Left forelimb (tissue), 1 donor: Measurements from ENCODE around the gene IL4R.
"Not testable (repeated sequence)": the region's sequence is repeated elsewhere in the genome, so short reads cannot be mapped to it uniquely, and the experiment has no call there.

Experiments
- DNase-seq: peaks from one replicate; pipeline ENCODE4 v3.0.0-alpha.2; 2018; ENCODE audit warnings: low spot score

Gene IL4R

GRCh38 chr16:27329376-27330079 is 15.8 kb downstream of the IL4R start:
- DNase-seq, result not testable (repeated sequence)

DNA sequence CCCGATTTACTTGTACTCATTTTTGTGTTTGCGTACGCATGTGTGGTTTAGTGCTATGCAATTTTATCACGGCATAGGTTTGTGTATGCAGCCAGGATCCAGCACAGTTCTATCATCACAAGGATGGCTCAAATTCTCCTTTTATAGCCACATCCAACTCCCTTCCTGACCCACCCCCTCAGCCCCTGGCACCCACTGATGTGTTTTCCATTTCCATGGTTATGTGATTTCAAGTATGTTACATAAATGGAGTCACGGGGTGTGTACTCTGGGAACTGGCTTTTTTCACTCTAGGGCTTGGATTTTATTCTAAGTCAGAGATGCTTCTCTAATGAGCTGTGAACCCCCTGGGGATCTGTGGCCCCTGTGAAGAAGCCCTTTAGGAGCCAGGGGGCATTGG is 16.8 kb downstream of the IL4R start:
- DNase-seq, result no peak

- no peak for DNase-seq
Observed at GRCh38 chr16:27332105-27332504, 18.3 kb downstream of the IL4R start.

DNA sequence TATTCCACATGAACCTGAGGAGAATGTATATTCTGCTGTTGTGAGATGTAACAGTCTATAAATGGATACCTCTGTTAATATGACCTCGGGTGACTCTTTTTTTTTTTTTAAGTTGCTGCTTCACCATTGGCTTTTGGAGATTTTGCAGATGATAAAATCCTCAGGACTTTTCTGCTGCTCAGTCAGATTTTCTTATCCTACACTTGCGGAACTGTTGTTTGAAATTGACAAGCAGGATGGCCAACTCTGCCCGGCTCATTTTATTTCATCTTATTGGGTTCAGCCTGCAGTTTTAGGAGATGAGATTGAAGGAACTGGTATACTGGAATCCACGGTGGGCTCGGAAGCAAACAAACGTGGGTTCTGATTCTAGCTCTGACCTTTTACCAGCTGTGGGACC is 19.3 kb downstream of the IL4R start:
- no peak for DNase-seq

- no peak for DNase-seq
Observed at GRCh38 chr16:27333549-27333948, 19.8 kb downstream of the IL4R start.

GRCh38 chr16:27334192-27334764 is 20.5 kb downstream of the IL4R start:
- DNase-seq, result no peak

DNA sequence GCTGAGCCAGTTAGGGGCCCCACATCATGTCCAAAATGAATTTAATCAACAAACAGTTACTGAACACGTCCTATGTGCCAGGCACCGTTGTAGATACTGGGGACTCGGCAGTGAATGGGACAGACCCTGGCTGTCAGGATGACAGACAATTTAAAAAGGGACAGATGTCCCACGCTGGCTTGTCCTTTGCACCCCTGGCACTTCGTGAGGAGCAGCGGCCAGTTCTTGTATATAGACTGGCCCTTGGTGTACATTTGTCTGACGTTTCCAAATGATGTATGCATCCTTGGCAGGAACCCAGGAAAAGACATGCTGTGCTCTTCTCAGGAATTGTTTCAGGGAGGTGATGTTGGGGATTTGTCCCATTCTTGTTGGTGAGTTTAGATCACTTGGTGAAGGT is 21.1 kb downstream of the IL4R start:
- no peak for DNase-seq

GRCh38 chr16:27335349-27336053 is 21.7 kb downstream of the IL4R start:
- no peak for DNase-seq

DNA sequence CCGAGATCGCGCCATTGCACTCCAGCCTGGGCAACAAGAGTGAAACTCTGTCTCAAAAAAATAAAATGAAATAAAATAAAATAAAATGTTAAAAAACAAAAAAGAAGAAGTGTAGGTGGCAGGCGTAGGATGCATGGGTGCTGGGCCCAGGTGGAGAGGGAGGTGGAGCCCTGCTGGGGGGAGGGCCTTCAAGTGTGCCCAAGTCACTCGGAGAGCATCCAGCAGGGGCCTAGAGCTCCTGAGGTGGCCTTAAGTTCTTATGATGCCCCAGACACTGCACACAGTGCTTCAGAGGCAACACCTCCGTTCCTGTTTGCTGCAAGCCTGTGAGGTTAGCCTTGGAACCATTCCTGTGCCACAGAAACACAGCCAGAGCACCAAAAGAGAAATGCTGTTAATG is 23.2 kb downstream of the IL4R start:
- no peak for DNase-seq

- no peak for DNase-seq
Observed at GRCh38 chr16:27339180-27339579, 25.4 kb downstream of the IL4R start.

- DNase-seq, result no peak
Observed at GRCh38 chr16:27340654-27341053, 26.9 kb downstream of the IL4R start.

- no peak for DNase-seq
Observed at GRCh38 chr16:27341549-27341948, 27.8 kb downstream of the IL4R start.

GRCh38 chr16:27341971-27342370 is 28.2 kb downstream of the IL4R start:
- DNase-seq, result no peak

DNA sequence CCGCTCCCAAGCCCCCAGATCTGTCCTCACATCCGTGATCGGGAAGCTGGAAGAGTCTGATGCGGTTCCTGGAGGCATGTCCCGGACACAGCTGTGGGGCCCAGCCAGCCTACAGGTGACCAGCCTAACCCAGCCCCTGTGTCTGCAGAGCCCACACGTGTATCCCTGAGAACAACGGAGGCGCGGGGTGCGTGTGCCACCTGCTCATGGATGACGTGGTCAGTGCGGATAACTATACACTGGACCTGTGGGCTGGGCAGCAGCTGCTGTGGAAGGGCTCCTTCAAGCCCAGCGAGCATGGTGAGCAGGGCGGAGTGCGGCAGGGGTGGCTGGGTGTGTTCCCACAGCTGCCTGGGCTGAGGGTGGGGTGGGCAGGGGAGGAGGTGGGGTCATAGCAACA is 30.9 kb downstream of the IL4R start:
- DNase-seq, result no peak

- no peak for DNase-seq
Observed at GRCh38 chr16:27345201-27345600, 31.4 kb downstream of the IL4R start.

GRCh38 chr16:27346819-27347218 is 33.0 kb downstream of the IL4R start:
- no peak for DNase-seq

DNA sequence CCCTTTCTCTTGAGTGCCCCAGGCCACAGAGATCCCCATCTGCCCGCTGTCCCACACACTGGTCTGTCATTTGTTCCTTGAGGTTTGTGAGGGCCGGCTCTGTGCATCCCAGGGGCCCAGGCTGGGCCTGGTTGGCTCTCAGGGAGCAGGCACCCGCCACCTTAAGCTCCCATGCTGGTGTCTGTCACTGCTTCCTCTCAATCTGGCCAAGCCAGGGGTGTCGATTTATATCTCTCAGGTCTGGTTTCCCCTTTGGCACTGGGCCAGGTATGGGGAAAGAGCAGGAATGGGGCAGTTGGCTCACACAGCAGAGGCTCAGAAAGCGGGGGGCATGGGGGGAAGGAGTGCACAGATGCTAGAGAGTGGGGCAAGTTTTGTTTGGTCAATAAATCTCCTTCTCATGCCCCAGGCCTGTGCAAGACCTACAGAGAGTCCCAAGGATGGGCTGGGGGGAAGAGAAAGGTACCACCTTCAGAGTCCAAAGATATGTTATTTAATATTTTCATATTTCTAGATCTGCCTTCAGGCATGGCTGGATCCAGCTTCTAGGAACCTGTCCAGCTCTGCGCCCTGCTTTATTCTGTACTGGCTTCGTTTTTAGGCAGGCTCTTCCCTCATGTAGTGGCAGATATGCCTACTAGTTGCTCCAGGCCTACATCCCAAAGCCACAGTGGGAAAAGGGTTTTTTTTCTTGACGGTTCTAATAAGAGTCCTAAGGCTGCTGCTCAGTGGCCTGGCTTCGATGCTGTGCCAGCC is 34.3 kb downstream of the IL4R start:
- no peak for DNase-seq

- no peak for DNase-seq
Observed at GRCh38 chr16:27349276-27349675, 35.5 kb downstream of the IL4R start.

GRCh38 chr16:27350006-27350405 is 36.2 kb downstream of the IL4R start:
- no peak for DNase-seq

- DNase-seq, result no peak
Observed at GRCh38 chr16:27351989-27352388, 38.2 kb downstream of the IL4R start.

DNA sequence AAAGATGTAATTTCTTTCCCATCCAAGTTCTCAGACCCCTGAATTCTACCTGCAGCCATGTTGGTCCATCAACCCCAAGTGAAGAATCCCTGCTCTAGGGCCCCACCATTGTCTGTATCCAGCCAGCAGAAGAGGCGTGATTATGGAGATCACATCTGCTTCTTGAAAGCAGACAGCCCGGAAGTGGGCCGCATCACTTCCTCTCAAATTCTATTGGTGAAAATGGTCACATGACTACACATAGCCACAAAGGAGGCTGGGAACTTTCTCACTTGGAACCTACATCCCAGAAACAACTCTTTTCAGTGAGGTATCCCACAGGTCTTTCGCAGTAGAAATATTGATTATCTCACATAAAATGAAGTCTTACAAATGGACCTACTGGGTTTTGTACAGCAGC is 40.1 kb downstream of the IL4R start:
- no peak for DNase-seq

DNA sequence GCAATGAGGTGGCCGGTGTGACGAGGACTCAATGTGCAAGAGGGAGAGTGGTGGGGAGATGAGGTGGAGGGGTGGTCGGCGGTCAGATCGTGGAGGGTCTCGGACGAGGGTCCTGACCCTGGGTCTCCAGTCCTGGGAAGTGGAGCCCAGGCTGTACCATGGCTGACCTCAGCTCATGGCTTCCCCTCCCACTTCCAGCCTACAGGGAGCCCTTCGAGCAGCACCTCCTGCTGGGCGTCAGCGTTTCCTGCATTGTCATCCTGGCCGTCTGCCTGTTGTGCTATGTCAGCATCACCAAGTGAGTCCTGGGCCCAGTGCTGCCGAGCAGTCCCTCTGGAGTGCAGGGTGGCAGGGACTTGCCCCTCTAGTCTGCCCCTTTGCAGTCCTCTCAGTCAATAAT is 41.8 kb downstream of the IL4R start:
- no peak for DNase-seq

DNA sequence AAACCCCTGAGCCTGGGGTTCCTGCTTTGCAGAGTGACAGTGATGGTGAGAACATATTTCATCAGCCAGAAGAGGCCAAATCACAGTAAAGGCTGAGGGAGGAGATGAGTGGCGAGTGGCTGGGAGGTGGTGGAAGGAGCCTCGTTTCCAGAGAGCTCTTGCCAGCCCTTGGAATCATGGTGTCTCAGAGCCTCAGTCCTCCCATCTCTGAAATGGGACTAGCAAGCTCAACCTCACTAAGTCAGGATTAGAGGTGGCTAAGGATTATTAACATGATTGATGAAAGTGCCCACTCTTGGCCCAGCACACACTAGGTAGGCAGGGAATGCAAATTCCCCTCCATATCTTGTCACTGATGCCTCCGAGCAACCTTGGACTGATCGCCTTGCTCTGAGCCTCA is 43.0 kb downstream of the IL4R start:
- no peak for DNase-seq
